HL-60 (cell line): ENCODE data around the gene EDIL3.

Experiments
- CTCF ChIP-seq: IDR thresholded peaks from one replicate; pipeline ENCODE4 v1.5.1; 2011; ENCODE audit warnings: low read length, control low read depth, inconsistent platforms; ENCODE audit not compliant: insufficient read depth
- POLR2AphosphoS5 ChIP-seq: IDR thresholded peaks from 2 replicates; pipeline ENCODE4 v1.6.1; 2012; ENCODE audit warnings: low read depth

GRCh38 chr5:83955916-83956315, 428.8 kb downstream of the EDIL3 start:
- TF ChIP-seq CTCF (no peak), POLR2AphosphoS5 (no peak)
